HEK293T (cell line): Measurements from ENCODE around the gene SPRYD3.

Experiments
- CTCF ChIA-PET: fragments of 350-600 bp; formaldehyde crosslinking; extraction: SDS; loops from one replicate; lab custom pipeline; 2021; ENCODE audit warnings: antibody characterized with exemption, inconsistent platforms; lab: Yijun Ruan, JAX
- POLR2A ChIA-PET: fragments of 350-600 bp; formaldehyde crosslinking; extraction: SDS; loops from one replicate; lab custom pipeline; 2020; ENCODE audit warnings: antibody characterized with exemption, inconsistent platforms; lab: Yijun Ruan, JAX
- DNase-seq: peaks from one replicate; pipeline ENCODE4 v3.0.0; 2012; ENCODE audit warnings: mixed read lengths; ENCODE audit errors: extremely low spot score
- ARNT ChIP-seq: fragments of 450-650 bp; IDR thresholded peaks from 2 replicates; pipeline ENCODE4 v1.6.1; 2017; ENCODE audit warnings: mild to moderate bottlenecking
- BHLHE40 ChIP-seq: fragments of 450-650 bp; IDR thresholded peaks from 2 replicates; pipeline ENCODE4 v1.6.1; 2016; ENCODE audit warnings: mild to moderate bottlenecking, moderate library complexity, borderline replicate concordance
- CTBP1 ChIP-seq: fragments of 450-650 bp; IDR thresholded peaks from 2 replicates; pipeline ENCODE4 v1.6.1; 2016; ENCODE audit warnings: borderline replicate concordance
- ELF4 ChIP-seq: fragments of 450-650 bp; IDR thresholded peaks from 2 replicates; pipeline ENCODE4 v1.6.1; 2017; ENCODE audit warnings: antibody characterized with exemption
- FOXA1 ChIP-seq: fragments of 450-650 bp; IDR thresholded peaks from 2 replicates; pipeline ENCODE4 v1.6.1; 2016; ENCODE audit warnings: mild to moderate bottlenecking
- FOXK2 ChIP-seq: fragments of 450-650 bp; IDR thresholded peaks from 2 replicates; pipeline ENCODE4 v1.6.1; 2016; ENCODE audit warnings: mild to moderate bottlenecking
- FOXM1 ChIP-seq: fragments of 450-650 bp; IDR thresholded peaks from 2 replicates; pipeline ENCODE4 v1.6.1; 2017; ENCODE audit warnings: mild to moderate bottlenecking, borderline replicate concordance
- HDGF ChIP-seq: fragments of 450-650 bp; IDR thresholded peaks from 2 replicates; pipeline ENCODE4 v1.6.1; 2017; ENCODE audit warnings: antibody characterized with exemption, borderline replicate concordance
- L3MBTL2 ChIP-seq: fragments of 450-650 bp; conservative IDR thresholded peaks from 2 replicates; pipeline ENCODE4 v1.6.1; 2016; ENCODE audit warnings: mild to moderate bottlenecking
- LEF1 ChIP-seq: fragments of 450-650 bp; IDR thresholded peaks from 2 replicates; pipeline ENCODE4 v1.6.1; 2017; ENCODE audit warnings: mild to moderate bottlenecking, borderline replicate concordance
- NFRKB ChIP-seq: fragments of 450-650 bp; IDR thresholded peaks from 2 replicates; pipeline ENCODE4 v1.6.1; 2016; ENCODE audit warnings: mild to moderate bottlenecking, moderate library complexity
- PKNOX1 ChIP-seq: fragments of 450-650 bp; IDR thresholded peaks from 2 replicates; pipeline ENCODE4 v1.6.1; 2016
- SP1 ChIP-seq: fragments of 450-650 bp; IDR thresholded peaks from 2 replicates; pipeline ENCODE4 v1.6.1; 2017
- SUZ12 ChIP-seq: fragments of 450-650 bp; IDR thresholded peaks from 2 replicates; pipeline ENCODE4 v1.6.1; 2016; ENCODE audit warnings: mild to moderate bottlenecking
- TARDBP ChIP-seq: fragments of 450-650 bp; IDR thresholded peaks from 2 replicates; pipeline ENCODE4 v1.6.1; 2016
- ZNF384 ChIP-seq: fragments of 450-650 bp; IDR thresholded peaks from 2 replicates; pipeline ENCODE4 v1.6.1; 2016

SPRYD3 gene

GRCh38 chr12:53074999-53075370 lies 4.2 kb downstream of the SPRYD3 start:
- CTCF ChIA-PET = interaction anchor here (1.8 kb wide), 1 partner anchor 9 kb away, joined by 8 read pairs; no protein-coding TSS in a partner anchor
- TF ChIP-seq ELF4 = no peak
- TF ChIP-seq FOXK2 = no peak
- no peak for TF ChIP-seq ZNF384
- no peak for TF ChIP-seq NFRKB
- TF ChIP-seq LEF1 = no peak
- TF ChIP-seq FOXM1 = no peak
- no peak for TF ChIP-seq TARDBP
- TF ChIP-seq BHLHE40 = no peak
- no peak for TF ChIP-seq ARNT
- no peak for TF ChIP-seq L3MBTL2
- TF ChIP-seq HDGF = no peak
- no peak for TF ChIP-seq FOXA1
- no peak for TF ChIP-seq SUZ12
- no peak for TF ChIP-seq SP1
- TF ChIP-seq PKNOX1 = no peak
- no peak for TF ChIP-seq CTBP1
- no peak for DNase-seq
- POLR2A ChIA-PET = no interaction called here

GRCh38 chr12:53074283-53074998 lies 4.7 kb downstream of the SPRYD3 start:
- no peak for DNase-seq
- no peak for TF ChIP-seq FOXA1
- no peak for TF ChIP-seq LEF1
- no peak for TF ChIP-seq L3MBTL2
- TF ChIP-seq NFRKB = no peak
- TF ChIP-seq TARDBP = no peak
- TF ChIP-seq ELF4 = no peak
- TF ChIP-seq FOXK2 = no peak
- TF ChIP-seq CTBP1 = no peak
- no peak for TF ChIP-seq ZNF384
- TF ChIP-seq BHLHE40 = no peak
- no peak for TF ChIP-seq ARNT
- no peak for TF ChIP-seq SUZ12
- TF ChIP-seq FOXM1 = no peak
- ChIA-PET POLR2A (no interaction called here), CTCF (interaction anchor here (0.6 to 1.8 kb wide), 2 partner anchors 9 to 11 kb away, joined by 3 to 8 read pairs; no protein-coding TSS in a partner anchor)

- POLR2A ChIA-PET = no interaction called here
- CTCF ChIA-PET = interaction anchor here (0.6 to 0.7 kb wide), 2 partner anchors 11 to 1061 kb away, joined by 3 to 6 read pairs; no protein-coding TSS in a partner anchor
- DNase-seq = no peak
- TF ChIP-seq TARDBP (no peak), SP1 (no peak), NFRKB (no peak), L3MBTL2 (no peak), CTBP1 (no peak), FOXA1 (no peak), FOXK2 (no peak), ELF4 (no peak), LEF1 (no peak)
Observed at GRCh38 chr12:53073881-53074280, 5.3 kb downstream of the SPRYD3 start.

- POLR2A ChIA-PET = interaction anchor here (1.2 to 1.4 kb wide), 2 partner anchors 7 to 27 kb away, joined by 4 to 6 read pairs; partner anchors contain the start of gene SPRYD3
- TF ChIP-seq FOXK2 (no peak), TARDBP (no peak), SUZ12 (no peak), NFRKB (no peak), LEF1 (no peak), FOXM1 (no peak), SP1 (no peak), PKNOX1 (no peak), HDGF (no peak), ARNT (no peak), ZNF384 (no peak), BHLHE40 (no peak), FOXA1 (no peak), ELF4 (no peak), CTBP1 (no peak), L3MBTL2 (no peak)
- no peak for DNase-seq
- CTCF ChIA-PET = interaction anchor here (1.4 kb wide), 1 partner anchor 10 kb away, joined by 3 read pairs; no protein-coding TSS in a partner anchor
Observed at GRCh38 chr12:53071591-53072551, 7.3 kb downstream of the SPRYD3 start.

GRCh38 chr12:53070877-53071492 lies 8.2 kb downstream of the SPRYD3 start:
- TF ChIP-seq CTBP1 (no peak), FOXM1 (no peak), SUZ12 (no peak), TARDBP (no peak), PKNOX1 (no peak), LEF1 (no peak), ZNF384 (no peak), BHLHE40 (no peak)
- POLR2A ChIA-PET = interaction anchor here (1.2 to 1.4 kb wide), 2 partner anchors 8 to 28 kb away, joined by 4 to 6 read pairs; partner anchors contain the start of gene SPRYD3
- no peak for DNase-seq
- CTCF ChIA-PET = interaction anchor here (1.4 kb wide), 1 partner anchor 9 kb away, joined by 3 read pairs; no protein-coding TSS in a partner anchor
